ENCODE data around the gene BOLL.
"Not testable (repeated sequence)": the region's sequence is repeated elsewhere in the genome, so short reads cannot be mapped to it uniquely, and the experiment has no call there.

Gene BOLL

GRCh38 chr2:197777823-197778407, 7.2 kb downstream of the BOLL start:
- TF ChIP-seq CTCF (conservative IDR thresholded peaks at IDR 0.05; ENCODE audit: control insufficient read depth, insufficient read depth, low read depth, low read length): peak; percentile 63
- no peak overlapping the region for H3K4me3 ChIP-seq (ENCODE audit: control insufficient read depth, low read depth, low read length)
- DNase-seq (ENCODE audit: low read depth): peak; percentile 59

- no peak overlapping the region for H3K4me3 ChIP-seq (ENCODE audit: control insufficient read depth, low read depth, low read length)
- no peak for TF ChIP-seq CTCF (conservative IDR thresholded peaks at IDR 0.05; ENCODE audit: control insufficient read depth, insufficient read depth, low read depth, low read length)
- no peak for DNase-seq (ENCODE audit: low read depth)
These were observed 24.8 kb downstream of the BOLL start for GRCh38 chr2:197760293-197760657.

DNA sequence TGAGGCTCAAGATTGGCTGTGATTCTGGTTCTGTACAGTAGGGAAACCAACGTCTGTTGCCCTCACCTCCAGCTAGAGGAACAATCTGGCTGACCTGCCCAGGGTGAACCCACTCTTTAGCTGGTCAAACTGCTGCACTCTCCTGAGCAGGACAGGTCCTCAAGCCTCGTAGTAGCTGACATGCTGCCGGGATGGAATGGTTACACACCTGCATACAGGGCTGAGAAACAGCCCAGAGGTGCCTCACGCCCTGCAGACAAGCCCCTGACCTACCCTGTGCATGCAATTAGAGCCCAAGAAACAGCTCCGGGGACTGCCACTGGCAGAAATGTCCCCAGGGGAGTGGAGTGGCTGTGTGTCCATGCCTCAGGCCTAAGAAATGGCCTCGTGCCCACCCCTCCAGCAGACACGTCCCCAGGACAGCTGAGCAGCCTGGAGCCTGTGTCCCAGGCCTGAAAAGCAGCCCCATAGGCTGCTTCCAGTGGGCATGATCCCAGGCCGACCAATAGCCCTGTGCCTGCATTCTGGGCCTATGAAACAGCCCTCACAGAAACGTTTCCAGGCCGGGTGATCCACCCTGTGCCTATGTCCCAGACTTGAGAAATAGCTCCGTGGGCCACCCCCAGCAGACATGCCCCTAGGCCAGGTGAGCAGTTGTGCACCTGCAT, 25.4 kb downstream of the BOLL start:
- TF ChIP-seq CTCF (conservative IDR thresholded peaks at IDR 0.05; ENCODE audit: control insufficient read depth, insufficient read depth, low read depth, low read length): no peak
- no peak overlapping the region for H3K4me3 ChIP-seq (ENCODE audit: control insufficient read depth, low read depth, low read length)

DNA sequence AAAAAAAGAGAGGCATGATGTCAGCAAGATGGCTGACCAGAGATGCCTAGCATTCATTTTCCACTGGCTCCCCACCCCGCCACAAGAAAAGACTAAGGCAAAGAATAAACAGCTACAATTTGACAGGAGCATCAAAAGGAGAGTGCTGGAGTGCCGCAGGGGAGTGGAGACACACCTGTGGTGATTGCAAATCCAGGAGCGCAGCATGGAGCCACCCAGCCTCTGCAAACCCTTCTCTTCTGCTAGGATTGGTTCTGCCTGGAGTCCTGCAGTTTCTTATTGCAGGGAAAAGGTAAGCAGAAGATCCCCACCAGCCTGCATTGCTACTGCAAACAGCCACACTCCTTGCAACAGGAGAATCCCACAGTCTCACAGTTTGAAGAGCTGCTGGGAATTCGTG, 26.1 kb downstream of the BOLL start:
- no peak overlapping the region for H3K4me3 ChIP-seq (ENCODE audit: control insufficient read depth, low read depth, low read length)
- DNase-seq (ENCODE audit: low read depth): no peak
- no peak for TF ChIP-seq CTCF (conservative IDR thresholded peaks at IDR 0.05; ENCODE audit: control insufficient read depth, insufficient read depth, low read depth, low read length)

More for the DNA sequence above, 25.4 kb downstream of the BOLL start:
- DNase-seq (ENCODE audit: low read depth): no peak

DNA sequence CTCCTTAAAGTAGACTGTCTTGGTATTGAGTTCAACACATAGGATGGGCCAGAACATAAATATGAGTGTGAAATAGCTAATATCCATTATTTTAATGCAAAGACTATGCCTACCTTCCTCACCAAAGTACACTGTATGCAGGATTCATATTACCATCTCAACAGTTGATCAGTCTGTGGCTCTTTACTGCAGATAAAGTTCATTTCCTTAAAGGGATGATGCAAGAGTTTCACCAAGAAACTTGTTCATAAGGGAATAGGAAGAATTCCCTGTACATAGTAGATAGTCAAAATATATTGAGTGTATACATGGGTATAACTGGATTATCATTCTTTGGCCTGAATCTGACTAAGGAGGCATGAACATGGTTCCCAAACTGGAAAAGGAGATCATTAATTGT, 44.9 kb downstream of the BOLL start:
- no peak for TF ChIP-seq CTCF (conservative IDR thresholded peaks at IDR 0.05; ENCODE audit: control insufficient read depth, insufficient read depth, low read depth, low read length)
- DNase-seq (ENCODE audit: low read depth): peak; percentile 3
- H3K4me3 ChIP-seq (ENCODE audit: control insufficient read depth, low read depth, low read length): no peak overlapping the region

DNA sequence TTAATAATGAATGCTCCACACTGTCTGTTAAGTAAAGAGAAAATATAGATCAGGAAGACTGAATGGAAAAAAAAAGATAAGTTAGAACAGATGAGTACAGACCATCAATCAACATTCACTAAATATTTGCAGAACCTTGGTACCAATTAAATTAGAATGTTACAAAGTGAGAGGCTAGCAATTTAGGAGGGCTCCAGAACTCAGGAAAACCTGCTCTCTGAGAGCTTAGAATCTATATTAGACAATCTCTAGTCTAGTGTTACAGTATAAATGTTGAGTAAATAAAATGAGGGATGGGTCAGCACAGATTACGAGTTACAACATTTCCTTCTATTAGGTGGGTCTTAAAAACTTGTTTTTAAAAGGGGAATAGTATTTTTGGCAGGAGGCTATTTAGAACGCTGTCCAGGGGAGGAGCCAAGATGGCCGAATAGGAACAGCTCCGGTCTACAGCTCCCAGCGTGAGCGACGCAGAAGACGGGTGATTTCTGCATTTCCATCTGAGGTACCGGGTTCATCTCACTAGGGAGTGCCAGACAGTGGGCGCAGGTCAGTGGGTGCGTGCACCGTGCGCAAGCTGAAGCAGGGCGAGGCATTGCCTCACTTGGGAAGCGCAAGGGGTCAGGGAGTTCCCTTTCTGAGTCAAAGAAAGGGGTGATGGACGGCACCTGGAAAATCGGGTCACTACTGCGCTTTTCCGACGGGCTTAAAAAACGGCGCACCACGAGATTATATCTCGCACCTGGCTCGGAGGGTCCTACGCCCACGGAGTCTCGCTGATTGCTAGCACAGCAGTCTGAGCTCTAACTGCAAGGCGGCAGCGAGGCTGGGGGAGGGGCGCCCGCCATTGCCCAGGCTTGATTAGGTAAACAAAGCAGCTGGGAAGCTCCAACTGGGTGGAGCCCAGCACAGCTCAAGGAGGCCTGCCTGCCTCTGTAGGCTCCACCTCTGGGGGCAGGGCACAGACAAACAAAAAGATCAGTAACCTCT, 56.3 kb downstream of the BOLL start:
- H3K4me3 ChIP-seq (ENCODE audit: control insufficient read depth, low read depth, low read length); DNase-seq (ENCODE audit: low read depth): not testable (repeated sequence)

GRCh38 chr2:197727011-197727410, 58.1 kb downstream of the BOLL start:
- DNase-seq (ENCODE audit: low read depth): no peak
- H3K4me3 ChIP-seq (ENCODE audit: control insufficient read depth, low read depth, low read length): no peak overlapping the region
- no peak for TF ChIP-seq CTCF (conservative IDR thresholded peaks at IDR 0.05; ENCODE audit: control insufficient read depth, insufficient read depth, low read depth, low read length)

All from fibroblast of mammary gland (primary cell).